GM10266 (cell line): ENCODE data around the gene PCSK7.

Source experiments
- DNase-seq: peaks from one replicate; pipeline ENCODE4 v3.0.0; 2012; ENCODE audit errors: extremely low spot score
- CTCF ChIP-seq: IDR thresholded peaks from 2 replicates; pipeline ENCODE4 v1.5.1; 2012; ENCODE audit warnings: mild to moderate bottlenecking, low read depth; ENCODE audit not compliant: control insufficient read depth, insufficient read depth; ENCODE audit errors: missing control alignments

PCSK7 gene

GRCh38 chr11:117219455-117219854, 12.4 kb downstream of the PCSK7 start:
- DNase-seq = no peak
- TF ChIP-seq CTCF = no peak

- no peak for DNase-seq
- no peak for TF ChIP-seq CTCF
Measured at GRCh38 chr11:117219001-117219400, 12.9 kb downstream of the PCSK7 start.

- TF ChIP-seq CTCF = no peak
- DNase-seq = no peak
Measured at GRCh38 chr11:117218133-117218915, 13.5 kb downstream of the PCSK7 start.

GRCh38 chr11:117217141-117218084, 14.5 kb downstream of the PCSK7 start:
- TF ChIP-seq CTCF = no peak
- no peak for DNase-seq

GRCh38 chr11:117214404-117215110, 17.3 kb downstream of the PCSK7 start:
- no peak for DNase-seq
- no peak for TF ChIP-seq CTCF

GRCh38 chr11:117212697-117213355, 19.0 kb downstream of the PCSK7 start:
- no peak for DNase-seq
- no peak for TF ChIP-seq CTCF
